GM19455 (cell line): Measurements from ENCODE around the gene CFP.

Experiments
- ATAC-seq: cut with Tn5 transposase; IDR thresholded peaks from one replicate; pipeline ENCODE4 v1.9.1; 2021; ENCODE audit not compliant: unreplicated experiment

Gene CFP

GRCh38 chrX:47576021-47576898 is 53.5 kb downstream of the CFP start:
- ATAC-seq, result no peak

GRCh38 chrX:47574547-47575301 is 55.0 kb downstream of the CFP start:
- ATAC-seq, result no peak

GRCh38 chrX:47574076-47574546 is 55.6 kb downstream of the CFP start:
- no peak for ATAC-seq

- ATAC-seq, result no peak
Observed at GRCh38 chrX:47573341-47574075, 56.2 kb downstream of the CFP start.
